ENCODE data around the gene ARVCF.
A peak's percentile ranks its signal among the peaks of the same experiment; 100 is the strongest.
"Not testable (repeated sequence)": the region's sequence is repeated elsewhere in the genome, so short reads cannot be mapped to it uniquely, and the experiment has no call there.

Gene ARVCF

GRCh38 chr22:19958083-19959042, 58.3 kb downstream of the ARVCF start:
- DNase-seq = no peak

DNA sequence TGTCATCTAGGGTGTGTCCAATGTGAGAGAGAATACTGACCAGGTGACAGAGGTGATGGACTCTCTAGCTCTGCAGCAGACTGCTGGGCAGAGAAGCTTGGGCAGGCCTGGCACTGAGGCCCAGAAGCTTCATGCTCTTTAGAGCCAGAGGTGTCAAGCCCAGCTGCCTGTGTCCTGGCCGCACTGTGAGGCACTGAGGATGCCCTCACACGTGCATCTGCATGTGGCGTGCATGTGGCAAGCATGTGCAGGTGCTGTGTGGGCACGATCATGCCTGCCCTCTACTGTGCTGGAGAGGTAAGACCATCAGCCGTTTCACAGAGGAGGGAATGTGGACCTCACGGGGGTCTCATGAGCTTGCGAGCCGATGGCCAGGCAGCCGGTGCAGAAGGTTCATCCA, 59.2 kb downstream of the ARVCF start:
- DNase-seq = no peak

- no peak for DNase-seq
These were observed 61.1 kb downstream of the ARVCF start for GRCh38 chr22:19955241-19956128.

DNA sequence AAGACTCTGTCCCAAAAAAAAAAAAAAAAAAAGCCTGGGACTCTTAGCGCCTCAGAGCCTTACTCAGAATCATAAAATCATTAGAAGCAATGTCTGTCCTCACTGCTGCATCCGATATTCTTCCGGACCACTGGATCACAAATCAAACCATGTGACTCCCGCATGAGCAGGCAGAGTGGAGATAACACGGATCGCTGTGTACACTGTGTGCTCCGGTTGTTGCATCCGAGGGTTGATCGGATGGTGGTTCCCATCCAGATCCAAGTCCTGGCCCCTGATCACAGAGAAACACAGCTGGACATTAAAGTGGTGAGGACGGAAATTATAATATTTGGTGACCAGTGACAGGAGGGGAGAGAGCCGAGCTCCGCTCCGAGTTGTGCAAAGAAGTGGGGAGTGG, 65.3 kb downstream of the ARVCF start:
- DNase-seq = no peak

DNA sequence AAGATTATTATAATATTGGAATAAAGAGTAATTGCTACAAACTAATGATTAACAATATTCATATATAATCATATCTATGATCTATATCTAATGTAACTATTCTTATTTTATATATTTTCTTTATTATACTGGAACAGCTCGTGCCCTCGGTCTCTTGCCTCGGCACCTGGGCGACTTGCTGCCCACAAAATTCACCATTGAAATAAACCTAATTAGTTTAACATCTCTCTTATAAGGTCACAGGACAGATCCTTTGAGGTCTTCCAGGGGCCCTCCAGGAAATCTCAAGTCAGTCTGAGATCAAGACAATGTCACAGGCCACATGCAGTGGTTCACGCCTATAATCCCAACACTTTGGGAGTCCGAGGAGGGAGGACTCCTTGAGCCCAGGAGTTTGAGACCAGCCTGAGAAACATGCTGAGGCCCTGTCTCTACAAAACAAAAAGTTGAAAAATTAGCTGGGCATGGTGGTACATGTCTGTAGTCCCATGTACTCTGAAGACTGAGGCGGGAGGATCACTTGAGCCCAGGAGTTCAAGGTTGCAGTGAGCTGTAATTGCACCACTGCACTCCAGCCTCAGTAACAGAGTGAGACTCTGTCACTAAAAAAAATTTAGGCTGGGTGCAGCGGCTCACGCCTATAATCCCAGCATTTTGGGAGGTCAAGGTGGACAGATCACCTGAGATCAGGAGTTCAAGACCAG, 68.4 kb downstream of the ARVCF start:
- no peak for DNase-seq

DNA sequence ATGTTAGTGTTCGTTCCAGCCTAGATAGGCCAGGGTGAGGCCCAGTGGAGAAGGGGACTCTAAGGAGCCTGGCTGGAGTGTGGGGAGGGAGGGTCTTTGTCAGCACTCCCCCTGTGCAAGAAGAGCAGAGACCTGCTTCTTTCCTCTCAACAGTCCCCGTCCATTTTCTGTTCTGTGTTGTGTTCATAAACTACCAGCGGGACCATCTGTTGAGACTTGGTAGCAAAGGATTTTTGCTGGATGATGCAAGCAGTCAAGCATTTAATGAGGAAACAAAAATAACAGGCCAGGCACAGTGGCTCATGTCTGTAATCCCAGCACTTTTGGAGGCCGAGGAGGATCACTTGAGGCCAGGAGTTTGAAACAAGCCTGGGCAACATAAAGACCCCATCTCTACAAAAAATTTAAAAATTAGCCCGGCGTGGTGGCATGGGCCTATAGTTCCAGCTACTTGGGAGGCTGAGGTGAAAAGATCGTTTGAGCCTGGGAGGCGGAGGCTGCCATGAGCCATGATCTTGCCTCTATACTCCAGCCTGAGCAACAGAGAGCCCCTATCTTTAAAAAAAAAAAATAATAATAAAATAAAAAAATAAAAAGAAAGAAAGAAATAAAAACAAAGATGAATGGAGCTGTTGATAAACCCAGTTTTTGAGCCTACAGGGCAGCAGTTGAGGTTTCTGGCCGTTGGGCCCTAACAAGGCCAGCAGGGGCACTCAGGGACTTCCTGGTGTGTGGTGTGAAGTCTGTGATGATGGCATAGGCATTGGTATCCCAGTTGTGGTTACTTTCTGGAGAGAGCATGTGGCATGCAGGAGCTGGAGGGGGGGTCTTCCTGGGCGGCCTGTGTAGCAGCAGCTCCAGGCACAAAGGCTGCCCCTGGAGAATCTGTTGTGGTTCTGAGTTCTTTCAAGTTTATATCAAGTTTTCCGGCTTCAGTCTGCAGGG, 73.3 kb downstream of the ARVCF start:
- DNase-seq = peak; percentile 74

DNA sequence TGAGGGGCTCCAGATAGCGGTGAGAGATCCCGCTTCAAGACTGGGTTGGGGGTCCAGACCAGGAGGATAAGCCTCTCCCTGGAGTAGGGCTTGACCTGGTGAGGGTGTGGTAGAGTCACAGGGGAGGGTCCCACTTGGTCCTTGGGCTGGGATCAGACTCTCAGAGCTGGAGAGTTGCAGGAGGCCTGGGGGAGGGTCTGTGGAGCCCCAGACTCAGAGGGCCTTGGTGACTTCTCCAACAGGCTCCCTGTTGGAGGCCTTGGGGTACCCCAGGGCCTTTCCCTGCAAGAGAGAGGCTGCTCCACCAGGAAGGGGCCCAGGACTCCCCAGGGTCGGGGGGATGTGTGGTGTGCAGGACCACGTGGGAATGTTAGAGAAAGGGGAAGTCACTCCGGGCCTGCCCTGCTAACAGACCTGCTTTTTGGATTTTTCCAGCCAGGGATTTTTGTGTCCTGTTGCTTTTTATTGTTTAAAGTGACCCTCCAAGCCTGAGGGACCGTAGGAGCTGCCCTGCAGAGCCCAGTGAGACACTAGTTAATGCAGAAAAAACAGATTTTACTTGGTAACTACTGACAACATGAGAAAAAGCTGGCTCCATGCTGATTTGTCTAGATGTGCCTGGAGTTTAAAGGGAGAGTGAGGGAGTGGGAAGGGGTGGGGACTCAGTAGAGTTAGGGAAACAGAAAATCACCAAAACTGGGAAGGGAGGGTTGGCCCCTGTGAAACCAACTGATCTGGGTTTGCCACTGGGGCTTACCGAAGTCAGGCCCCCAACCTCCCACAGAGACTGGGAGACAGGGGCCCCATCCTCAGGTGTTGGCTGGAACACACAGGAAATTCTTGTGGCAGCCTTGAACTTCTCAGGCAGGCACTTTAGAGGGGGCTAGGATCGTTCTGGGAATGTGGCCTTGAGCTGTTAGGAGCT, 74.2 kb downstream of the ARVCF start:
- DNase-seq = no peak

GRCh38 chr22:19941365-19942082, 75.1 kb downstream of the ARVCF start, which contains the start of the genes COMT and TXNRD2:
Gene COMT (plus strand): TSS chr22:19941772. CDS start chr22:19962527, 20,755 bp downstream.
Gene TXNRD2 (minus strand): TSS chr22:19941818. CDS start chr22:19941803, 15 bp downstream.
- no peak for DNase-seq

DNA sequence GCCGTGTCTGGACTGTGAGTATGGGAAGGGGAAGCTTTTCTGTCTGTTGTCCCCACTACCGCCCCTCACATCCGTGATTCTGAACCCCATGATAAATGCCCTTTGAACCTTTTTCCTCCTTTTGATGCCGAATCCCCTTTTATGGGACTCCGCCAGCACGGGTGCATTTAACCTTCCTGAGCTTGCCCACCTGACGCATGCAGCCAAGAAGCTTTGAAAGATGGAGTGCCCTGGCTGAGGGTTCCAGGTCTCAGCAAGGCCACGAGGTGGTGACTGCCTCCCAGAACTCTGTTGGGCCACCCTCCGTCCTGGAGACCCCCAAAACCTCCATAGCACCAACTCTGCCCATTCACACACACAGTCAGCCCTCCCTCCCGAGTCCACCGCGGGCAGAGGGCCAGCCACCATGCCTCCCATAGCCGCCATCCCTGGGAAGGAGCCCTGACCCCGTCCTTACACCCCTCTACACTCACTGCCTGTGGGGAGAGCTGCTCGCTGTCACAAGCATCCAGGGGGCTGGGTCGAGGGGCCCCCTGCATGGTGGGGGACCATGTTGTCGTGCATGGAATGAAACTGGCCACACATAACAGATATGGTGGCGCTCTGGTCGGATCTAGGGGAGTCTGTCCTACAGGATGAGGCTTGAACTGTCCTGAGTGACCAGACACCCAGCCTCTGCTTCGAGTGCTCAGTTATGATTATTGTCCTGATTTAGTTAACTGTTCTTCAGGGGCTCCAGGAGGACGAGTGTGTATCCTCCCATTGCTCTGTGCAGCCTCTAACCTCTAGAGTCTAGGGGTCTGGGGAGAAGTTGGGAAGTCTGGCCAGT, 75.9 kb downstream of the ARVCF start:
- DNase-seq = no peak

GRCh38 chr22:19937616-19938473, 78.8 kb downstream of the ARVCF start:
- DNase-seq = no peak

- DNase-seq = no peak
These were observed 80.1 kb downstream of the ARVCF start for GRCh38 chr22:19936513-19936912.

DNA sequence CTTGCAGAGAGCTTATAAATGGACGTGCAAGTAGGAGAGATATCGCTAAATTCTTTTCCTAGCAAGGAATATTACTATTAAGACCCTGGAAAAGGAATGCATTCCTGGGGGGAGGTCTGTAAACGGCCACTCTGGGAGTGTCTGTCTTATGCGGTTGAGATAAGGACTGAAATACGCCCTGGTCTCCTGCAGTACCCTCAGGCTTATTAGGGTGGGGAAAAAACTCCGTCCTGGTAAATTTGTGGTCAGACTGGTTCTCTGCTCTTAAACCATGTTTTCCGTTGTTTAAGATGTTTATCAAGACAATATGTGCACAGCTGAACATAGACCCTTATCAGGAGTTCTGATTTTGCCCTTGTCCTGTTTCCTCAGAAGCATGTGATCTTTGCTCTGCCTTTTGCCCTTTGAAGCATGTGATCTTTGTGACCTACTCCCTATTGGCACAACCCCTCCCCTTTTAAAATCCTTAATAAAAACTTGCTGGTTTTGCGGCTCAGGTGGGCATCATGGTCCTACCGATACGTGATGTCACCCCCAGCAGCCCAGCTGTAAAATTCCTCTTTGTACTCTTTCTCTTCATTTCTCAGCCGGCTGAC, 81.4 kb downstream of the ARVCF start:
- DNase-seq = not testable (repeated sequence)

- no peak for DNase-seq
These were observed 83.0 kb downstream of the ARVCF start for GRCh38 chr22:19933341-19934241.

DNA sequence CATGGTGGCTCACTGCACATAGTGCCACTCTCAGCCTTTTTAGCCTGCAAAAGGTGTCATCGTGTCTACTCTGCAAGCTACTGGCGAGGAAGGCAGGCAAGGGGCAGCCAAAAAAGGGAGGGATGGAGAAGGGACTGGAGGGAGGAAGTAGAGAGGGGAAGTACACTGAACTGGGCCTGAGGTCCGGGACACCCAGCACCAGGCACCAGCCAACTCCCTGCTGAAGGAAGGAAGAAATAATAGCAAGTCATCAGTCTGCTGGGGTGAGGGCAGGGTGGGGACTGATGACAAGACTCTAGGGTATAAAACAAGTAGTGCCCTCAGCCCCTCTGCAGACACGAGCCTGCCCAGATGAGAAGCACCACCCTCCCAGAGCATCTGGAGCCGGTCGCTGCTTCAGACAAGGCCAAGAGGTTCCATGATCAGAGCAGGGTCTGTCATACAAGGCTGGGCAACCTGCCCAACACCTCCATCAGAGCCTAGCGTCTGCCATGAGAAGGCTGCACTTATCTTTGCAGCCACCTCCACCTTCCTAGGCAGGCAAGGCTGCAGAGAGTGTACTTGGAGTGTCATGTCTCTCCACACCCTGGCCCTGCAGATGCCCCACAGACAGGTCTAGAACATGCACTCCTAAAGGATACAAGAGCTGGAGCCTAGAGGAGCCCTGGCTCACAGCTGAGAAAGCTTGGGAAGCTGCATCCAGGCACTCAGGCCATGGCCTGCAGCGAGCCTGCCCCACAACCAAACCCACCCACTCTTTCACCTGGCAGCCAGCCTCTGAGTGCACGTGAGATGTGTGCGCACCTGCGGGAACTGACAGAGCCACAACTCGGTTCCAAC, 84.0 kb downstream of the ARVCF start:
- DNase-seq = no peak

DNA sequence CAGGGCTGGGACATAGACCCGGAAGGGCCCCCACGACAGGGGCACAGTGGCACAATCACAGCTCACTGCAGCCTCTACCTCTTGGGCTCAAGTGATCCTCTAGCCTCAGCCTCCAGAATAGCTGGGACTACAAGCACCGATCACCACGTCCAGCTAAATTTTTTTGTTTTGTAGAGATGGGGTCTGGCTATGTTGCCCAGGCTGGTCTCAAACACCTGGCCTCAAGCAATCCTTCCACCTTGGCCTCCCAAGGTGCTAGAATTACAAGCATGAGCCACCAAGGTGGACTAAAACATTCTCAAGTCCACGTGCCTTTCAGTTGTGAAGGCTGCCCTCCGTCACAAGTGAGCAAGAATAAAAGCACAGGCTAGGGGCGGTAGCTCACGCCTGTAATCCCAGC, 85.1 kb downstream of the ARVCF start:
- DNase-seq = no peak
